ENCODE measurements around the gene DTNBP1.

The DTNBP1 gene

GRCh38 chr6:15490242-15491100, 172.4 kb downstream of the DTNBP1 start:
- TF ChIP-seq CTCF (IDR thresholded peaks at IDR 0.05; ENCODE audit: insufficient read depth, missing control alignments): no peak
- DNase-seq (ENCODE audit: insufficient read length, low spot score) (no peak), FAIRE-seq (no peak)

DNA sequence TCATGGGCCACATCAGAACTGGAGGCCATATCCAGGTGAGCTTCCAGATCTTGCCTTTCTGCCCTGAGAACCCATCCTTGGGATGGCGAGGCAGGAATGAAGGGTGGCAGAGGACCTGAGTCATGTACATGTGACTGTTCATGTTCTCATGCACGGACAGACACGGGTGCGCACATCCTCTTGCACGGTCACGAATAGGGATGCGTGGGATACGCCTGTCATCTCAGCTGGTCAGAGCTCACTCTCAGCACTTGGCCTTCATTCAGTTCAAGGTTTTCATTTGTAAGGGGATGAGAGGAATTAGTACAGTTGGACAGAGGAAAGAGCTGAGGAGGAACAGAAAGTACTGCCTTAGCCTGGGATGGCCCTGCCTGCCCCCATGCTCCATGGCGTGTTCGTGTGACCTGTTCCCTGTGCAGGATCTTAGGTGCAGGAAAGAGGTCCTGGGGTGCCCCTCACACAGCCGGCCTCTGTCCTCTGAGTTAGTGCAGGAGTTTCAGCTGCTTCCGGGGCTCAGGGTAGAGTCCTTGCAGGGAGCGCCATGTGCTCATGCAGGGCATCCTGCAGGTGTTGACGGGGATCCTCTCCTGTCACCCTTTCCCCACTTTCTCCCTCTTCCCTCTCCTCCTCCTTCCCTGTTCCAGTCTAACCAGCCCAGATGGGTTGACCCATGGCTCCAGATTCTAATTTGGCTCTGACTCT, 173.4 kb downstream of the DTNBP1 start:
- FAIRE-seq (no peak), DNase-seq (ENCODE audit: insufficient read length, low spot score) (no peak)
- no peak for TF ChIP-seq CTCF (IDR thresholded peaks at IDR 0.05; ENCODE audit: insufficient read depth, missing control alignments)

DNA sequence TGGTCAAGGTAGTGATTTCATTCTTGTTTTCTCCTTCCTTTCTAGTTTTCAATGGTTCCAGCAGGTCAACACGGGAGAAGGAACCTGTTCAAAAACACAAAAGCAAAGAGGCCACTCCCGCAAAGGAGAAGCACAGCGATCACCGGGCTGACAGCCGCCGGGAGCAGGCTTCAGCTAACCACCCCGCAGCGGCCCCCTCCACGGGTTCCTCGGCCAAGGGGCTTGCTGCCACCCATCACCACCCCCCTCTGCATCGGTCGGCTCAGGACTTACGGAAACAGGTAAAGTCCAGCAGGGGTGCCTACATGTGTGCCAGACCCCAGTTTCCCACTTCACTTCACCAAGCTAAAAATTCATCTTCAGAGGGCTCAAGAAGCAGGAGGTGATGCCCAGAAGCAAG, 175.6 kb downstream of the DTNBP1 start:
- TF ChIP-seq CTCF (IDR thresholded peaks at IDR 0.05; ENCODE audit: insufficient read depth, missing control alignments): no peak
- FAIRE-seq: no peak
- no peak for DNase-seq (ENCODE audit: insufficient read length, low spot score)

- no peak for TF ChIP-seq CTCF (IDR thresholded peaks at IDR 0.05; ENCODE audit: insufficient read depth, missing control alignments)
- no peak for FAIRE-seq
- no peak for DNase-seq (ENCODE audit: insufficient read length, low spot score)
These were observed 176.9 kb downstream of the DTNBP1 start for GRCh38 chr6:15485936-15486335.

DNA sequence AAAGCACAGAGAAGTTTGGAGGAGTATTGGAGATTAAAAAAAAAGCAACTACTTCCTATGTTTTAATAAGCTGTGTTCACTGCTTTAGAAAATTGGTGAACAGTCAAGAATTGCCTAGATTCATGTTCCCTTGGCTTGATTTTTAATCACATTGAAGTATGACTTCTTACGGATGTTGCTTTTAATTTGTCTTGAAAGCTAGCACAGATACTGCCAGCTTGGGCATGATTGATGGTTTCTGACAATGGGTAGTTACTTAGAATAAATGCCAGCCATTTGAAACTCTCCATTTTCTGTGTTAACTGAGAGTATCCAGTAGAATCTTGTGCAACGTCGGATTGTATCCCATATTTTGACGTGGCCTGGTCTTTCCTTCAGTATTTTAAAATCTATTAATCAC, 178.0 kb downstream of the DTNBP1 start:
- TF ChIP-seq CTCF (IDR thresholded peaks at IDR 0.05; ENCODE audit: insufficient read depth, missing control alignments): no peak
- FAIRE-seq (no peak), DNase-seq (ENCODE audit: insufficient read length, low spot score) (no peak)

DNA sequence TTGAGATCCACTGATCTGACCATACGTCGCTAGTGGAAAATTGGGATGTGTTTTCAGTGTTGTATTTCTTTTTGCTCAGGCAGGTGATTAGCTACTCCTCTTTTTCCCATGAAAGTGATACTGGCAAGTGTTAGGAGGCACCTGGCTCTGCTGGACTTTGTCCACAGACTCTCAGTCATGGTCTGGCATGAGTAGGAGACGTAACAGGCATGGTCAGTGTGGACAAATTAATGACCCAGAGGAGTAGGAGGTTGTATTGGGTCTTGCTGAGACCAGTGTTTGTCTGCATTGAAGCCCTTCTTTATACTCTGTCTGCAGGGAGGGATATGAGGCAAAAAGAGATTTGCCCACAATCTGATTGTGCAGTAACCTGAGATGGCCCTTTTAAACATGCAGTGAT, 178.7 kb downstream of the DTNBP1 start:
- no peak for DNase-seq (ENCODE audit: insufficient read length, low spot score)
- no peak for FAIRE-seq
- no peak for TF ChIP-seq CTCF (IDR thresholded peaks at IDR 0.05; ENCODE audit: insufficient read depth, missing control alignments)

DNA sequence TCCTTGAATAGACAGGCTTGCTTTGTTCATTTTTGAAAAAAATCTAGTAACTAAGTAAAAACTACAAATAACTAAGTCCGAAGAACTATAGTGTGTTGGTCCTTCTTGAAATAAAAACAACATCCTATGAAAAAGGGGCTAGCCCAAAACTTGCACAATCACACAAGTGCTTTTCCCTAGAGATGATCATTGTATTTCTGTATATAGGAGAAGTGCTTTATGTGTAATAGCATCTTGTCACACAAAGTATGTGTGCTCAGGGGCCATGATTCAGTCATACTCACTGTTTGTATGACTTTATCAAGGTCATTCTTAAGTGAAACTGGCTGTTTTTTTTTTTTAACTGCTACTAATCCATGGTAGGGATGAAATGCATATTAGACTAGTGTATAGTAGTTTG, 179.8 kb downstream of the DTNBP1 start:
- no peak for DNase-seq (ENCODE audit: insufficient read length, low spot score)
- TF ChIP-seq CTCF (IDR thresholded peaks at IDR 0.05; ENCODE audit: insufficient read depth, missing control alignments): no peak

More for the DNA sequence above, 179.8 kb downstream of the DTNBP1 start:
- FAIRE-seq: no peak

Measured in D721Med (cell line).